Stimulated activated CD4-positive, alpha-beta T cell treated with anti-CD3 and anti-CD28 coated beads, Interleukin-15, amount 100 ng/mL, for 24 hours (primary cell): ENCODE results near the gene GJC1.
A peak's percentile ranks its signal among the peaks of the same experiment; 100 is the strongest.

ENCODE experiments used
- DNase-seq: peaks from one replicate; pipeline ENCODE4 v3.0.0-alpha.2; 2020

The GJC1 gene

DNA sequence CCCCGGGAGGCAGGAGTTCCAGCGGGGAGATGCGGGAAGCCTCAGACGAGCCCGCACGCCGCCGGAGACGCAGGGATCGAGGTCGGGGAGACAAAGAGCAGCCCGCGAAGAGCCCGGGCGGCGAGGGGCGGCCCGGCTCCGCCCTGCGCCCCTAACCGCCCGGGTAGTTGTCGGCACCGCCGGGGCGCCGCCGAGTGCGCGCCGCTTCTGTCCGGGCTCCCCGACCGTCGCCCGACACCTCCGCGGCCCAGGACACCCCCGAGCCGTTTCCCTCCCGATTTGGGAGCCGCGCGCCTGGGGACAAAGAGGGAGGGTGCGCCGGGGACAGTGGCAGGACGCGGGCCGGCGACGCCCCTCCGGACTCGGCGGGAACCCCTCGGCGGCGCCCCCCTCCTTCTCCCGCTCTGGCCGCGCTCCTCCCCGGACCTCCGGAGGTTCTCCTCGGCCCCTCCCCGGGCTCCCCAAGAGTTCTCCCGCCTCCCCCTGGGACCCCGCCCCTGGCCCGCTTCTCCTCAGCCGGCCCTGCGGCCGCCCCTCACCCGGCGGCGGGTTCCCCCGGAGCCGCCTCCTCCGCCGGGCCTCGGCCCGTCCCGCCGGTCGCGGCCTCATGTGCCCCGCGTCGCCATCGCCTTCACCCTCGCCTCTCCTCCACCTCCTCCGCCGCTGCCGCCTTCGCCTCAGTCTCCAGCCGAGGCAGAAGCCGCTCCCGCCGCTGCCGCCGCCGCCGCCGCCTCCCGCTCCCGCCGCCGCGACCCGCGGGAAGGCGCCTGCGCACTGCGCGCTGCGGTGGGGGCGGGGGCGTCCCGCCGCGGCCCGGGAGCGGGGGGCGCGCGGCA lies at the start of gene GJC1:
GJC1 (minus strand) TSS at position 765 of the 836 bp plus-strand sequence. CDS start 24,470 bp downstream, outside the sequence.
- DNase-seq, result peak; percentile 47

DNA sequence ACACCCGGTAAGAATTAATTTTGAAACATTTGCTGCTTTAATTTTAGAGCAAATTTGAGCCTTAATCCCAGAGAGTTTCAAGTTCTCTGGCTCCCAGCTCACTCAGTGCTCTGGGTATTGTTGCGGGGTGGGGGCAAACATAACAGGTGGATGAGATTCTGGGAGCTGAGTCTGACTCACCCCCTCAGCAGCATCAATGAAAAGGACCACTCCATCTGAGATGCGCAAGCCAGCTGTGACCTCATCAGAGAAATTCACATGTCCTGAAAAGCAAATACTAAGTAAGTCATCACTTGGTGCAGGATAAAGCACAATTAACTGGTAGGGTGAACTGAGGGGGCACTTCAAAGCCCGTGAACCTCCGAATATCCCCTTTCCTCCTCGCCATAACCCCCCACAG lies 49.3 kb upstream of the GJC1 start:
- no peak for DNase-seq

DNA sequence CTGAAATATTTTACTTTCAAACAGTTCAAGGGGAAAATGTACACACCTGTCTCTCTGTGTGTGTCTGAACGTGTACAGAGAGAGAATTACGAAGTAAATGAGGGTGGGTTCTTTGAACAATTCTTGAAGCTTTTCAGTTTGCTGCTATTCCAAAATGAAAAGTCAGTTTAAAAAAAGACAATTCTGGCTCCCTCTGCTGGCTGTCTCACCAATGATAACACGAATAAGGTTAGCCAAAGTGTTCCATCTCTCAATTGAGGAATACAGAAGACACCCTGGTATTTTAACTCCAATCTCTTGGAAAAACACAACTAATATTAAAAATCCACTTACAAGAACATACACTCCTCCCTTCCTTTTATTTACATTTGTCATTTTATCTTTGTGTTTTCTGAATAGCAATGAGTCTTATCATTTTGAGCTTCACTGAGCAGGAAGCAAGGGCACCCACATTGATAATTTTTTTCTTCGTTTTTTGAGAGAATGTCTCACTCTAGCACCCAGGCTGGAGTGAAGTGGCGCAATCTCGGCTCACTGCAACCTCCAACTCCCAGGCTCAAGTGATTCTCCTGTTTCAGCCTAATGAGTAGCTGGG lies 48.6 kb upstream of the GJC1 start:
- DNase-seq, result peak; percentile 31

DNA sequence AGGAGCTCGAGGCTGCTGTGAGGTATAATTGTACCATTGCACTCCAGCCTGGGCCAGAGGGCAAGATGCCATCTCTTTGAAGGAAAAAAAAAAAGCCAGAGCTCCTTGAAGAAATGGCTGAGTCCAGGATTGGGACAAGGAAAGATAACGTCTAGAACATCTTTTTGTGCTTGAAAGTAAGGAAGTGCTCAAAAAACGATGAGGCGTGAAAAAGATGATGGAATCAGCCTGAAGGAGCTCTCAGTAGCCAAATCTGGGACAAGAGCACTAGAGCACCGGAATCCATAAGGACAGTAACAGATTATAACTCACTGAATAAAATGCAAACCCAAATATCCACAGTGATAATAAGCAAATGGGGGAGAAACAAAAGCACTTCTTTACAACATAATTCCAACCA lies 47.0 kb upstream of the GJC1 start:
- DNase-seq, result no peak

DNA sequence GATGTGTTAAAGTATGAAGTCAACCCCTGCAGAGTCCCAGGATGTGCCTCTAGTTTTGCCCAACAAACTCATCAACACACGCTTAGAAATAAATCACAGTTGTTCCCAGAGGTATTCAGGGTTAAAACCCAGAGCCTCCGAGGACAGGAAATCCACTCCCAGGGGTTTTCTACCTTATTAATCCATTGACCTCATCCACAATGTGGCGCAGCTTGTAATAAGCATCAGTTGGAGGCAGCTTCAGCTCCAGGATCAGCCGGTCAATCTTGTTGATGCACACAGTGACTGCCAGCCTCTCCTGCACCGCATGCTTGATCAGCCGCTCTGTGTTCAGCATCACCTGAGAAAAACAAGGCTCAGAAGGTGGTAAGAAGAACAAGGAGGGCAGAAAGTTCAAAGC lies 45.7 kb upstream of the GJC1 start:
- DNase-seq, result no peak

DNA sequence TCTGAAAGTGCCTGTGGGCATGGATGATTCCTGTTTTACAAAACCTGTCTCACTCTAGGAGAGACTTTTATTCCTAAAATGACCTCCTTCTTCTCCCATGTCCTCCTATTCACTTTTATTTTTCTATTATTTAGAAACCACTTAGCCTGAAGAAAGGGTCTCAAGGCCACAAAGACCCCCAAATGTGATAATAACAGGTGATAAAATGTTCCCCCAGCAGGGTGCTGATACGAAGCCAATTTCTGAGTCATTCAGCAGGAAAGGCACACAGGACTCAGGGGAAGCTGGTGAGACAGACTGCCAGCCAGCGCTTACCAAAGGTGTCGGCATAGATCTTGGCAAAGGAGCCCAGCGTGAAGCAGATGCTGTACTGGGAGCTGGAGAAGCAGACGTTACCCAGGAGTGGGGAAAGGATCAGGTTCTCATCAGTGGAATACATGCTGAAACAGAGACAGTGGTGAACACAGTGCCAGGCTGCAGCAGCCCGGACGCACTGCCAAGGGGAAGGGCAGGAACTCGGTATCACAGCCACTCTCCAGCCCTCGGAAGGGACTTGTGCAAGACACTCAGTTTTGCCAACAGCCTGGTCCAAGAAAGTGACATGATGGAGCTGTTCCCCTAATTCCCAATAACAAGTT lies 42.2 kb upstream of the GJC1 start:
- no peak for DNase-seq

DNA sequence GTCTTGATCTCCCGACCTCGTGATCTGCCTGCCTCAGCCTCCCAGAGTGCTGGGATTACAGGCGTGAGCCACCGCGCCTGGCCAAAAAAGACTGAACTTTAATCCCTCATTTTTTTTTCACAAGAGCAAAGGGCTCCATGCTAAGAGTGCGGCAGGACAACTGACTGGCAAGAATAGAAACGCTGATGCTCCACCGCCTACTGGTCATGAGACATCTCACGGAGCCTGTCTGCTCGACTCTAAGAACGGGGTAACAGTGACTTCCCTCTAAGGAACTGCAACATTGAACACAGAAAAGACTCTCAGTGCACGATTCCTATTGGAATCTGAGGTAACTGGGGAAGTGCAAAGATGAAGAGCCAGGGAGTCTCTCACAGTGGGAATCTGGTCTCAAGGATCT lies 41.5 kb upstream of the GJC1 start:
- DNase-seq, result no peak

DNA sequence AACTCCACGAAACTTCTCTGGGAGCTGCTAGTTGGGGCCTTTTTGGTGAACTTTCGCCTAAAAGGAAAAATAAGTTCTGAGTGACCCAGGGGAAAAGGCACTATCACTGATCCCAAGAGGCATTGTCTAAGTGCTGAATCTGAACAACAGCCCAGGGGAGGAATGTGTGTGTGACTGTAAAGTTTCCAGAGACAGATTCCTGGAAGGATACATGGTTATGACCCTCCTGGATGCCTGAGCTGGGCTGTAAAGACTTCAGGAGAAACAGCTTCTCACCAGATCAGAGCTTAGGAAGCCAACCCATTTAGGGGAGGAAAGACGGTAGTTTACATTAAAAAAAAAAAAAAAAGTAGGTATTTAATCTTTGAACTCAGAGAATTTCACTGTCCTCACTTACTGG lies 37.8 kb upstream of the GJC1 start:
- DNase-seq, result no peak

DNA sequence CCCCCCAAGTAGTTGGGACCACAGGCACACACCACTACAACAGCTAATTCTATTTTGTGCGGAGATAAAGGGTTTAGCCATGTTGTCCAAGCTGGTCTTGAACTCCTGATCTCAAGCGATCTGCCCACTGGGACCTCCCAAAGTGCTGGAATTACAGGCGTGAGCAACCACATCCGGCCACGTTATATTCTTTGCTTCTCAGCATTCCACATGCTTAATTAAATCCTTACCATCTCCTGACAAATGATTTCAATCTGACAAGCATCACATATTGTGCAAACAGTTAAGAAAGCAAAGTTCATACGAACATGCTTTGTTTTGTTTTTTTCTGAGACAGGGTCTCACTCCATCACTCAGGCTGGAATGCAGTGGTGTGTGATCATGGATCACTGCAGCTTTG lies 35.8 kb upstream of the GJC1 start:
- DNase-seq, result no peak

DNA sequence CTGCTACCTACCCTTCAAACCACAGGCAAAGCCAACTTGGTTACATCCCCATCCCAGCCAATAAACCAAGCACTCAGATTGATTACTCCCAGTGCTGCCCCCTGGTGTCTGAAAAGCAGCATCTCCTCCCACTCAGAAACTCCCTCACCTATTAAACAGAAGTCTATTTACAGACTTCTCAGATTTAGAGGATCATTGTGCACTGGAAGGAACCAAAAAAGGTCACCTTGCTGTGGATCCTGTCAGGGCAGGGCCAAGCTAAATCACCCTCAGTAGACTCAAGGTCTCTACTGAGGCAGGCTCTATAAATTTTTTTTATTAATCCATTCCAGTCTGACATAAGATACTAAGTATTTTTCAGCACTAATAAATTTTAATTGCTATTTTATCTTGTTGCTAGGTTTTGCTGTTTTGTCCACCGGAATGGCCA lies 35.2 kb upstream of the GJC1 start:
- DNase-seq, result peak; percentile 72

DNA sequence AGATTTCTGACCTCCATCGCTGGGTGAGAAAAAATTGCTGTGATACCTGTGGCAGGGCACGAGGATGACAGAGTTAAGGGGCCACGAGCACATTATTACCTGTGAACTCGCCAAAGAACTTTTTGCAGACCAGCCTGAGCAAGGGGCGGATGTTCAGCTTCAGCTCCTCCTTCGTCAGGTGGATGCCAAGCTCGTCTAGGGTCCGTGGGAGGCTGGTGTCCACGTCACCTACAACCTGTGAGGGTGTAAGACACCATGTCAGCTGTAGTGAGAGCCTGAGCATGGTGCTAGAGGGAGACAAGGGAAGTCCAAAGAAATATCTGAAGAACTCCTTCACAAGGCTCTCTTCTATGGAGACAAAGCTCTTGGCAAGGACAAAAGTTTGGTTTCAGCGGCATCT lies 34.7 kb upstream of the GJC1 start:
- DNase-seq, result no peak

DNA sequence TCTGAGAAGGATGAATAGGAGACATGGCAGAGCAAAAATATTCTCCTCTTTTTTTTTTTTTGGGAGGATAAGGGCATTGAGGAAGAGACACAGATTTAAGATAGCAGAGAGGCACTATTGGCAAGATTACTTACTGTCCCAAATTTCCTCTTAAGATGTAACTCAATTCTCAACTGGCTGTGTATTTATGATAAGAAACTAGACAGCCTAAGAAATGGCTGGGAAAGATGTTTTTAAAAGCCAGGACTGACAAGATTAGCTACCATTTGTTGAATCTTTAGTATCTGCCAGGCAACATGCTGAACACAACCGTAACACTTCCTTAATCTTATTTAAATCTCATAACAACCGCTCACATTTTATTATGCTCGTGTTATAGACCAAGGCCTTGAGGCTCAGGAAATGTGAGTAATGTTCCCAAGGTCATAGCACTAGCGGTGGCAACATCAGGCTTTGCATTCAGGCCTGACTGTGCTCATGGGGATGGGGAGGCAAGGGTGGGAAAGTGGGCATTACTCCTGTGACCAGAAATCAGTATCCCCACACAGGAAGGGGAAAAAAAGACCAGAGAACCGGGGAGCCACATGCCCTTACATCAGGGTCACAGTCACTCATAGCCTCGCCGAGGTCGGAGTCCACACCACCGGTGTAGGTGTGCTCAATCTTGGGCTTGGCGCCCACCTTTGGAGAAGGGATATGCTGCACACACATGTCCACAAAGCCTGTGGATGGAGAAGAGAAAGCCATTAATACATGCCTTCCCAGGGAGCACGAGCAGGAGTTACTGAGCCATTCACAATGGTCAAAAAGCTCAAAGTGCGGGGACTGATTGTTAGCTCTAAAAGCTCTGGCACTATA lies 33.2 kb upstream of the GJC1 start:
- DNase-seq, result no peak

DNA sequence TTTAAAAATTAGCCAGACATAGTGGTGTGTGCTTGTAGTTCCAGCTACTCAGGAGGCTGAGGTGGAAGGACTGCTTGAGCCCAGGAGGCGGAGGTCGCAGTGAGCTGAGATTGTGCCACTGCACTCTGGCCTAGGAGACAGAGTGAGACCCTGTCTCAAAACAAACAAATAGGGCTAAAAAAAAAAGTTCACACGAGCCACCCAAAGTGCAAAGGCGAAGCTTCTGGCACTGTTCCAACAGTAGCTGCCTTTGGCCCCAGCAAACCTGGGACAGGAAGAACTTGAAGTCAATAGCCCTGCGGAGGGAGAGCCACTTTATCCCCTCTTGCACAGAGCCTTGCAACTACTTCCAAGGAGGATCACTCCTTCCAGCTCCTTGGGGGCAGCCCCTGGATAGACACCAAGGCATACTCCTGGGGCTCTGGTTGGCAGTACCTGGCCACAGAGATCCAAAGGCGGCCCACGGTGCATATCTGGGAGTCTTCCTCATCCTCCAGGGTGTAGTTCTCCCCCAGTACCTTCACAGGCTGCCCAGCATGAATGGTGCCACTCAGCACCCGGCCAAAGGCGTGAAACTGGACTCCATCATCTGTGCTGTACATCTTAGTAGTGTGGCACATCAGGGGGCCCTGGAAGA lies 32.3 kb upstream of the GJC1 start:
- DNase-seq, result no peak

DNA sequence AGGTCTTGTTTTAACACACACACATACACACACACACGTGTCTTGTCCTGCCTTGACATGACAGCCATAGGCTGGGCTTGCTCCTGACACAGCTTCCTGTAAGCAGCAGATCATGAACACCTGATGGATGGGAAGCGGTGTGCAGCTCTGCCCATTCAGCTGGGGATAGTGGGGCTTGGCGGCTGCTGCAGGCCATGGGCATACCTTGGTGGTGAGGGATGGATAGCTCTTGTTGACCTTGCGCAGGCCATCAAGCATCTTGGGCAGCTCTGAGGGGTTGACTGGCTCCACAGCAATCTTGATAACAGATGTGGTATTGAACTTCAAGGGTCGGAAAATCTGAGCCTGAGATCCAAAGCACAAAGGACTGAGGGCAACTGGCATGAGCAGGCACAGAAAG lies 29.6 kb upstream of the GJC1 start:
- DNase-seq, result no peak

DNA sequence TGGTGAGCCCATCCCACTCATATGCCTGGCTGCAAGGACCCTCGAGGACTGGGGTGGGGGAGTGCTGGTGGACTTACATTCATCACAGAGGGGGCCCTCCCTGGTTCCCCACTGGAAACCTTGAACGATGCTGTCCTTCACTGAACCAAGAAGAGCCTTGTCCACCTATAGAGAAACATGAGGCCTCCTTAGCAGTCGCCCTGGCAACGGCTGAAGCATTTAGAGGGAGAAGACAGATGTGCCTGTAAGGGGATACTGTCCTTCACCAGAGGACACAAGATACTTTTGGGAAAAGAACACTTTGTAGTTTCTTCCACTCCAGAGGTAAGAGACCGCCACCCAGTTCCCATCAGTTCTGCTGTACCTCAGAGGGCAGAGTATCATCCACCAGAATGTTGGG lies 24.1 kb upstream of the GJC1 start:
- no peak for DNase-seq

DNA sequence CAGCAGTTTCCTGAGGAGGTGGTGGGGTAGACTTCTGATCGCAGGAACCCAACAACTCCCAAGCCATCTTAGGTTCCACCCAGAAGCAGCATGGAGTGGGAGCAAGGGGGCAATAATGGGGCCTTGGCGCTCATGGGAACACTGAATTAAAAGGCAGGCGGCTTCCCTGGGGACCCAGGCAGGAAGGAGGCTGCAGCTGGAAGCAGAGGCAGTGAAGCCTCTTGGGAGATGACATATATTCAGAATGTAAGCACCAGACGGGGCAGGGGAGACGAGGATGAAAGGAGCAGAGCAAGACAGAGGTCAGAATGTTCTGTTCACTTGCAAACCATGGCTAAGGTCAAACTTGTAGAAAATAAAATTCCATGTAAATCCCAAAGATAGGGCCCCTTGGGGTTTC lies 20.5 kb upstream of the GJC1 start:
- DNase-seq, result no peak

DNA sequence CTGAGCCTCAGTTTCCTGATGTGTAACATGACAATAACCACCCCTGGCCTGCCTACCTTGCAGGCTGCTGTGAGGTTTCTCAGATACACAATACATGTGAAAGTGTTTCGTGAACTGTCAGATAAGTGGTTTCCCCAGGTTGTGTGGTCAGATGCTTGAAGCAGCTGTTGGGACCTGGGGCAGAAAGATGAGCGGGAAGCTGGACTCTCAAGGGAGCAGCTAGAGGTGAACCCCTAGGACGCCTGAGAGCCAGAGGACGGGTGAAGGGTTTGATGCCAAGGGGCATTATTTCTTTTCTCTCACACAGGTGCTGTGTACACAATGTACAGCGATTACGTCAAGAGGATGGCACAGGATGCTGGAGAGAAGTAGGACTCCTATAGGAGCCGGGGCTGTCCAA lies 19.9 kb upstream of the GJC1 start:
- no peak for DNase-seq

DNA sequence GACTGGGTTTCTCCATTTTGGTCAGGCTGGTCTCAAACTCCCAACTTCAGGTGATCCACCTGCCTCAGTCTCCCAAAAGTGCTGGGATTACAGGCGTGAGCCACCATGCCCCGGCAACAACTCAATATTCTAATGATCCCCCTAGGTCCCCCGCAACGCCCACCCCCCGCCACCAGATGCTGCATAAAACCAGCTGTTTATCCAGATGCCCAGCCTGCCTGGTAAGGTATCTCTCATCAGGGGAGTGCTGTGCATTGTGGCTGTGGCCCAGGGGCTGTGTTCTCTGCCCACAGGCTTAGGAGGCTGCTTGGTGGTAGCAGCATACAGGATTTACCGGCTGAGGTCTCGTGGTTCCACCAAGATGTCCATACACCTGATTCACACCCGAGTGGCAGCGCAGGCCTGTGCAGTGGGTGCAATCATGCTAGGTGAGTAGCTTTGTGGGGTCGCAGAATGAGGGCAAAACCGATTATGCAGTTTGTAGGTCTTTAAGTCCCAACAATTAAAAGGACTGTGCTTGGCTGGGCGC lies 18.9 kb upstream of the GJC1 start:
- DNase-seq, result no peak

DNA sequence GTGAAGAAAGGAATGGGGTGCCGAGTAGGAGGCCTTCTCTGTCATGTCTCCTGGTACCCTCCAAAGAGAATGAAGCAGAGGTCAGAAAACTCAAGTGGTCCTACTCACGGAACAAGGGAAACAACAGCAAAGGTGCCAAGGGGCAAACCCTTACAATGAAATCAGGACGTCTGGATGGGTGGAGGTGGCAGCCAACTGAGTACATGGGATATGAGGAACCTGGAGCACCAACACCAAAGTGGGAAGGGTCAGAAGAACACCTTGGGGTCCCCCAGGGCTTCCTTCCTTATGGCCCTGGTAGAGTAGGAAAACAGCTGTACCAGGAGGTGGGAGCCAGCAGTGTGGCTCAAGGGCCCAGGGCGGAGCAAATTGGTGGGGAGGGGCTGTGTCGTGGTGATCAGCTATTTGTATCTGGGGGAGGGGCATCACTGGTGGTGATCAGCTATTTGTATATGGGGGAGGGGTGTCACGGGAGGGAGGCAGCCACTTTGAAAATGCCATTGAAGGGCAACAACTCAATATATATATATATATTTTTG lies 18.2 kb upstream of the GJC1 start:
- DNase-seq, result no peak

DNA sequence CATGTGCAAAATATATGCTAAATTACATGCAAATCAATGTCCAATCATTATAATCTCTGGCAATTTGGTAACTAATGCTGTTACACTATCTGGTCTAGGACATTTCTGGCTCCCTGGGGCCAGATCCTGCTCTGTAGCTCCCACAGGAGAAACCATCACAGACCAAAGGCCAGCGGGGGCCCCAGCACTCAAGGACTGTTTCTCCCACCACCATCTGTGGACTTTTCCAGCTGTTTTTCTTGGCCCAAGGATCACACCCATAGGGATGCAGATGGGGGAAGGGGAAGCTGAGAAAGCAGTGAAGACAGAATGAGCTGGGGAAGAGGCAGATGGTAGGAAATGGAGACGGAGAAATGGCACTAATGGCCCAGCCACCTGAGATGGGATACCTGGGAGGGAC lies 17.5 kb upstream of the GJC1 start, which contains the start of gene HIGD1B:
HIGD1B (plus strand) TSS at position 298 of the 400 bp plus-strand sequence. CDS start 270 bp downstream, outside the sequence.
- DNase-seq, result no peak

DNA sequence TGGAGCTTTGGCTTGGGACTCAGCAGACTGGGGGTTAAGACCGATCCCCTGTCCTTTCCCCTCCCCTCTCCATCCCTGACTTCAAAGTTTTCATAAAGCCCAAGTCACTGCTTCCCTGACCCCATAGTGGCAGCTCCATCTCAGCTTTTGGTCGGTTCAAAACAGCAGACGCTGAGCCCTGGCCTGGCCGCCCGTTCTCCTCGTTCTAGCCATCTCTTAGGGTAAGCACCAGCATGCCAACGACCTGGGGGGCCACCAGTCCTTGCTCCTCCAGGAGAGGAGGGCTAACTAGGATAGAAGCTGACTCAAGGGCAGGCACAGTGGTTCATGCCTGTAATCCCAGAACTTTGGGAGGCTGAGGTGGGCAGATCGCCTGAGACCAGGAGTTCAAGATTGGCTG lies 16.1 kb upstream of the GJC1 start:
- no peak for DNase-seq

DNA sequence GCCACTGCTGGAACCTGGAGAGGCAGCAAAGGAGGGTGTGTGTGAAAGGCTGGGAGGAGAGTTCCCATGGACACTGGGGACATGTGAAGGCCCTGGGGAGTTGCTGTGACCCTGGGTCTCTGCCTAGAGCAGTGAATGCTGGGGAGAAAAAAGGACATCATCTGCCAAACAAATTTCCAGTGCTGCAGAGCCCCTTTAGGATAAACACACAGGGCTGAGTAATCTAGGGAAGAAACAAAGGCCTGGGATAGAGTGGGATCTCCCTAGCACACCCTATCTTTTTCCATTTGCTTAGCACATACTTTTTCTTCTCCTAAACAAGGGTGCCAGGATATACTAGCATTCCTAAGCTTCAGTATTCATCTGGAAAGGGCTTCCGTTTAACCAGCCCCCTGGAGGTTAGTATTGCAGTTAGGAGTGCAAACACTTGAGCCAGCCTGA lies 14.3 kb upstream of the GJC1 start:
- no peak for DNase-seq
